Measurements from ENCODE around the gene NAMPT. TPM values are rescaled to one million over a fixed set of nuclear protein-coding genes. Genes with fewer than 3 reads are reported as not detected.

NAMPT gene
- polyA plus RNA-seq, 3 donors = 71.3 to 358 (median 133) TPM

DNA sequence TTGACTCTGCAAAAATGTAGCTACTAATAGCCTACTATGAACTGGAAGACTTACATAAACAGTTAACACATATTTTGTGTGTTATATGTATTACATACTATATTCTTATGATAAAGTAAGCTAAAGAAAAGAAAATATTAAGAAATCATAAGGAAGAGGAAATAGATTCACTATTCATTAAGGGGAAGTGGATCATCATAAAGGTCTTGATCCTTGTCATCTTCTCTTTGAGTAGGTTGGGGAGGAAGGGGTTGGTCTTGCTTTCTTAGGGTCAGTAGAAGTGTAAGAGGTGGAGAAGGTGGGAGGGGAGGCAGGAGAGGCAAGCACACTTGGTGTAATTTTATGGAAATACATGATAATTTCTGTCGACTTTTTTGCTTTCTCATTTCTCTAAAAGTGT is 81.3 kb downstream of the NAMPT start:
- Histone ChIP-seq H3K27ac (ENCODE audit: low read depth in 1 of 2, low read length in 2 of 2) (no peak overlapping the region), H3K9me3 (replicated peaks in 1 of 2; ENCODE audit: control insufficient read depth in 1 of 2, insufficient read depth in 1 of 2, low read length in 2 of 2) (peaks cover 0 to under 1% of the 10 kb centered on the region in 2 donors), H3K27me3 (ENCODE audit: control insufficient read depth in 2 of 2, insufficient read depth in 2 of 2, low read length in 2 of 2) (no peaks in the 10 kb centered on the region), H3K4me1 (ENCODE audit: control insufficient read depth in 1 of 2, insufficient read depth in 2 of 2, low read length in 2 of 2) (no peaks in the 10 kb centered on the region), H4K20me1 (ENCODE audit: insufficient read depth, low read length) (no peaks in the 10 kb centered on the region), H3K36me3 (replicated peaks in 1 of 2; ENCODE audit: control insufficient read depth in 1 of 2, insufficient read depth in 2 of 2, low read length in 2 of 2) (no peaks in the 10 kb centered on the region), H3K4me2 (replicated peaks; ENCODE audit: extremely low read depth, low read length, poor library complexity, severe bottlenecking) (no peak overlapping the region), H3K4me3 (replicated peaks in 1 of 3; ENCODE audit: low read depth in 2 of 3, low read length in 3 of 3) (no peak overlapping the region), H3K79me2 (ENCODE audit: insufficient read depth, low read length) (no peaks in the 10 kb centered on the region), H3K9ac (ENCODE audit: insufficient read depth, low read length, poor library complexity, severe bottlenecking) (no peak overlapping the region), H2AFZ (ENCODE audit: insufficient read depth, low read depth, low read length, poor library complexity, severe bottlenecking) (no peak overlapping the region)
- Mint-ChIP-seq H3K4me1 (peaks cover 2% of the 10 kb centered on the region), H3K4me3 (no peak overlapping the region), H3K27ac (no peak overlapping the region), H3K9me3 (peaks cover under 1 to 6% (median 3%) of the 10 kb centered on the region in 7 donors), H3K27me3 (ENCODE audit: low read depth in 3 of 3) (peaks cover 1 to 5% (median 4%) of the 10 kb centered on the region in 3 donors), H3K36me3 (no peaks in the 10 kb centered on the region)
- DNase-seq = no peak
- intact Hi-C loops (cut with micrococcal nuclease) = no loop called here
- no CpG with 5 or more reads among the region's 1 CpG for WGBS (ENCODE audit: insufficient coverage)
- TF ChIP-seq, protein P1, sequence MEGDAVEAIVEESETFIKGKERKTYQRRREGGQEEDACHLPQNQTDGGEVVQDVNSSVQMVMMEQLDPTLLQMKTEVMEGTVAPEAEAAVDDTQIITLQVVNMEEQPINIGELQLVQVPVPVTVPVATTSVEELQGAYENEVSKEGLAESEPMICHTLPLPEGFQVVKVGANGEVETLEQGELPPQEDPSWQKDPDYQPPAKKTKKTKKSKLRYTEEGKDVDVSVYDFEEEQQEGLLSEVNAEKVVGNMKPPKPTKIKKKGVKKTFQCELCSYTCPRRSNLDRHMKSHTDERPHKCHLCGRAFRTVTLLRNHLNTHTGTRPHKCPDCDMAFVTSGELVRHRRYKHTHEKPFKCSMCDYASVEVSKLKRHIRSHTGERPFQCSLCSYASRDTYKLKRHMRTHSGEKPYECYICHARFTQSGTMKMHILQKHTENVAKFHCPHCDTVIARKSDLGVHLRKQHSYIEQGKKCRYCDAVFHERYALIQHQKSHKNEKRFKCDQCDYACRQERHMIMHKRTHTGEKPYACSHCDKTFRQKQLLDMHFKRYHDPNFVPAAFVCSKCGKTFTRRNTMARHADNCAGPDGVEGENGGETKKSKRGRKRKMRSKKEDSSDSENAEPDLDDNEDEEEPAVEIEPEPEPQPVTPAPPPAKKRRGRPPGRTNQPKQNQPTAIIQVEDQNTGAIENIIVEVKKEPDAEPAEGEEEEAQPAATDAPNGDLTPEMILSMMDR (IDR thresholded peaks at IDR 0.05) = no peak

DNA sequence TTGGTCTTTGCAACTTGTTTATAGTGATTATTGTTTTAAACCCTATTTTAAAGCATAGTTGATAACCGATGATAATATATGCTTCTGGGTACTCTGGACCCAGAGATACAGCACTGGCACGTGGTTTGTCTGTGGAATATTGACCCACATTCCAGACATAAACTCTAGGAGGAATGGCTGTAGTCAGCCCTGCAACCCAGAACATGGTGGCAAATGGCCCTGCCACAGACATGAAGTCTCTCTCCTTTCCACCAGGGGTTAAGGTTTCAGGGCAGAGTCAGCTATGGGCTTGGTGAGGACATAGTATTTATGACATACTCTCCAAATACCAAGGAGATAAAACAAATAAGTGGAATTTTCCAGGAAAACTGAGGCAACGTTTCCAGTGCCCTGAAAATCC is 83.6 kb downstream of the NAMPT start:
- Histone ChIP-seq H3K4me1 (ENCODE audit: control insufficient read depth in 1 of 2, insufficient read depth in 2 of 2, low read length in 2 of 2) (no peaks in the 10 kb centered on the region), H4K20me1 (ENCODE audit: insufficient read depth, low read length) (no peaks in the 10 kb centered on the region), H3K4me3 (replicated peaks in 1 of 3; ENCODE audit: low read depth in 2 of 3, low read length in 3 of 3) (no peak overlapping the region), H3K27me3 (ENCODE audit: control insufficient read depth in 2 of 2, insufficient read depth in 2 of 2, low read length in 2 of 2) (no peaks in the 10 kb centered on the region), H3K9me3 (replicated peaks in 1 of 2; ENCODE audit: control insufficient read depth in 1 of 2, insufficient read depth in 1 of 2, low read length in 2 of 2) (no peaks in the 10 kb centered on the region), H3K36me3 (replicated peaks in 1 of 2; ENCODE audit: control insufficient read depth in 1 of 2, insufficient read depth in 2 of 2, low read length in 2 of 2) (no peaks in the 10 kb centered on the region), H3K9ac (ENCODE audit: insufficient read depth, low read length, poor library complexity, severe bottlenecking) (no peak overlapping the region), H3K79me2 (ENCODE audit: insufficient read depth, low read length) (no peaks in the 10 kb centered on the region), H3K27ac (ENCODE audit: low read depth in 1 of 2, low read length in 2 of 2) (no peak overlapping the region), H3K4me2 (replicated peaks; ENCODE audit: extremely low read depth, low read length, poor library complexity, severe bottlenecking) (no peak overlapping the region), H2AFZ (ENCODE audit: insufficient read depth, low read depth, low read length, poor library complexity, severe bottlenecking) (no peak overlapping the region)
- no peak for DNase-seq
- H3K27ac Mint-ChIP-seq = no peak overlapping the region
- H3K4me1 Mint-ChIP-seq = peaks cover 2% of the 10 kb centered on the region
- H3K36me3 Mint-ChIP-seq = no peaks in the 10 kb centered on the region
- no peaks in the 10 kb centered on the region for H3K9me3 Mint-ChIP-seq
- no peak overlapping the region for H3K4me3 Mint-ChIP-seq
- 100% methylated on average over 1 of the region's 3 CpGs for WGBS (ENCODE audit: insufficient coverage)
- intact Hi-C loops (cut with micrococcal nuclease) = no loop called here
- H3K27me3 Mint-ChIP-seq (ENCODE audit: low read depth in 3 of 3) = peaks cover 1 to 4% (median 2%) of the 10 kb centered on the region in 3 donors
- TF ChIP-seq, protein P1 (IDR thresholded peaks at IDR 0.05) = no peak

Measured in CD14-positive monocyte (primary cell).